WTC11 (cell line): ENCODE data around the gene HDLBP. TPM values are rescaled to one million over a fixed set of nuclear protein-coding genes. Genes with fewer than 3 reads are reported as not detected.

Experiments used
- ATAC-seq: fragments of 200-7000 bp; cut with Tn5 transposase; 2 replicates; pipeline ENCODE4 v1.10.0; 2021; ENCODE audit warnings: mild to moderate bottlenecking, moderate library complexity
- CTCF ChIA-PET: fragments of 300-600 bp; sonication (Branson Sonifier 250); formaldehyde crosslinking; loops from one replicate; lab custom pipeline; 2021; ENCODE audit warnings: antibody characterized with exemption; lab: Charles Lee
- POLR2A ChIA-PET: fragments of 350-600 bp; sonication (Branson Sonifier 250); formaldehyde crosslinking; loops from one replicate; lab custom pipeline; 2021; ENCODE audit warnings: antibody characterized with exemption; lab: Charles Lee
- DNase-seq: peaks from one replicate; pipeline ENCODE4 v3.0.0; 2021; ENCODE audit warnings: low spot score
- H3K27ac Mint-ChIP-seq: 2 replicates; pipeline ENCODE4 v1.8.0; 2021; ENCODE audit warnings: mixed read lengths
- H3K27me3 Mint-ChIP-seq: 2 replicates; pipeline ENCODE4 v1.8.0; 2021; ENCODE audit warnings: low read depth, mild to moderate bottlenecking, moderate library complexity, mixed read lengths
- H3K36me3 Mint-ChIP-seq: 2 replicates; pipeline ENCODE4 v1.8.0; 2021; ENCODE audit warnings: mixed read lengths
- H3K4me1 Mint-ChIP-seq: 2 replicates; pipeline ENCODE4 v1.8.0; 2022; ENCODE audit warnings: mixed read lengths
- H3K4me3 Mint-ChIP-seq: 2 replicates; pipeline ENCODE4 v1.8.0; 2021; ENCODE audit warnings: mild to moderate bottlenecking, moderate library complexity, mixed read lengths
- H3K9me3 Mint-ChIP-seq: 2 replicates; pipeline ENCODE4 v1.8.0; 2021; ENCODE audit warnings: mixed read lengths
- FOXJ3 ChIP-seq: sonication (generic); formaldehyde crosslinking; IDR thresholded peaks from 2 replicates; pipeline ENCODE4 v1.9.0; 2021; ENCODE audit warnings: missing genetic modification reagents, mild to moderate bottlenecking, borderline replicate concordance
- FOXP1 ChIP-seq: sonication (generic); formaldehyde crosslinking; IDR thresholded peaks from 2 replicates; pipeline ENCODE4 v1.8.0; 2022; ENCODE audit warnings: missing genetic modification reagents, mild to moderate bottlenecking, moderate library complexity, borderline replicate concordance
- GABPB1 ChIP-seq: sonication (generic); formaldehyde crosslinking; IDR thresholded peaks from 2 replicates; pipeline ENCODE4 v1.8.1; 2023; ENCODE audit warnings: mild to moderate bottlenecking, missing genetic modification reagents
- JUN ChIP-seq: sonication (generic); formaldehyde crosslinking; IDR thresholded peaks from 2 replicates; pipeline ENCODE4 v1.8.0; 2023; ENCODE audit warnings: mild to moderate bottlenecking, missing genetic modification reagents
- KAT7 ChIP-seq: sonication (generic); formaldehyde crosslinking; IDR thresholded peaks from 2 replicates; pipeline ENCODE4 v1.8.1; 2023; ENCODE audit warnings: missing genetic modification reagents, mild to moderate bottlenecking, borderline replicate concordance
- NFYB ChIP-seq: sonication (generic); formaldehyde crosslinking; conservative IDR thresholded peaks from 2 replicates; pipeline ENCODE4 v1.8.0; 2022; ENCODE audit warnings: low read depth, missing genetic modification reagents
- RELA ChIP-seq: sonication (generic); formaldehyde crosslinking; IDR thresholded peaks from 2 replicates; pipeline ENCODE4 v1.8.1; 2022; ENCODE audit warnings: missing genetic modification reagents, mild to moderate bottlenecking, borderline replicate concordance
- TEAD4 ChIP-seq: sonication (generic); formaldehyde crosslinking; IDR thresholded peaks from 2 replicates; pipeline ENCODE4 v1.8.0; 2022; ENCODE audit warnings: mild to moderate bottlenecking, missing genetic modification reagents
- ZNF263 ChIP-seq: sonication (generic); formaldehyde crosslinking; IDR thresholded peaks from 2 replicates; pipeline ENCODE4 v1.8.1; 2022; ENCODE audit warnings: low read depth, mild to moderate bottlenecking, moderate library complexity, missing genetic modification reagents
- ZNF317 ChIP-seq: sonication (generic); formaldehyde crosslinking; IDR thresholded peaks from 2 replicates; pipeline ENCODE4 v1.8.1; 2023; ENCODE audit warnings: low read depth, mild to moderate bottlenecking, moderate library complexity, missing genetic modification reagents, borderline replicate concordance
- total RNA-seq: library from RNA; stranded (reverse); gene quantifications from 3 replicates; pipeline ENCODE4 v1.2.3, GENCODE V29; 2021
- TF ChIP-seq, protein P1 (sequence below): sonication (generic); formaldehyde crosslinking; IDR thresholded peaks from 2 replicates; pipeline ENCODE4 v1.8.0; 2022; ENCODE audit warnings: mild to moderate bottlenecking, missing genetic modification reagents
- TF ChIP-seq, protein P2 (sequence below): sonication (generic); formaldehyde crosslinking; IDR thresholded peaks from 2 replicates; pipeline ENCODE4 v1.8.0; 2022; ENCODE audit warnings: mild to moderate bottlenecking, missing genetic modification reagents
- TF ChIP-seq, protein P3 (sequence below): fragments of 200-600 bp; IDR thresholded peaks from 2 replicates; pipeline ENCODE4 v1.8.0; 2022; ENCODE audit warnings: antibody characterized with exemption
- TF ChIP-seq, protein P4 (sequence below): sonication (generic); formaldehyde crosslinking; IDR thresholded peaks from 2 replicates; pipeline ENCODE4 v1.8.0; 2023; ENCODE audit warnings: missing genetic modification reagents, mild to moderate bottlenecking, borderline replicate concordance
- TF ChIP-seq, protein P5 (sequence below): sonication (generic); formaldehyde crosslinking; conservative IDR thresholded peaks from 2 replicates; pipeline ENCODE4 v1.8.1; 2022; ENCODE audit warnings: mild to moderate bottlenecking, missing genetic modification reagents
- TF ChIP-seq, protein P6 (sequence below): sonication (generic); formaldehyde crosslinking; IDR thresholded peaks from 2 replicates; pipeline ENCODE4 v1.8.0; 2022; ENCODE audit warnings: missing genetic modification reagents
- TF ChIP-seq, protein P7 (sequence below): sonication (generic); formaldehyde crosslinking; IDR thresholded peaks from 2 replicates; pipeline ENCODE4 v1.8.1; 2023; ENCODE audit warnings: mild to moderate bottlenecking, missing genetic modification reagents, moderate library complexity
- TF ChIP-seq, protein P8 (sequence below): sonication (generic); formaldehyde crosslinking; IDR thresholded peaks from 2 replicates; pipeline ENCODE4 v1.8.0; 2023; ENCODE audit warnings: mild to moderate bottlenecking, missing genetic modification reagents
- TF ChIP-seq, protein P9 (sequence below): sonication (generic); formaldehyde crosslinking; IDR thresholded peaks from 2 replicates; pipeline ENCODE4 v1.8.1; 2023; ENCODE audit warnings: mild to moderate bottlenecking, missing genetic modification reagents

Gene HDLBP
- total RNA-seq, 1 experiment from 2014 or later: 368 TPM

DNA sequence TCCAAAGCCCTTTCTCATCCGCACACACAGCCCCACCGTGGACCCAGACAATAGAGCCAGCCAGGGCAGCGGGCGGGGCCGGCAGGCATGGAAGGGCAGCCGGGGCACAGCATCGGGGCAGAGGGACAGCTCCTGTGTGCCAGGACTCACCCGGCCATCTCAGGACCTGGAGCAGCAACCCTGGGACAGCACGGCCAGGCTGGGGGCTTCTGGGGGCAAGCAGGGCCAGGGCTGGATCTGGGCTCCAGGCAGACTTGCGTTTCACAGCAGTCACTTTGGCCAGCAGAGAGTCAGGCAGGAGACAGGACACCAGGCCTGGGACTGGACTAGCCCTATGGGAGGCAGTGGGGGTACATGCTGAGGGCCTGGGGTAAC is 111.5 kb downstream of the HDLBP start:
- Mint-ChIP-seq H3K27ac (no peak overlapping the region), H3K4me3 (no peak overlapping the region), H3K36me3 (no peaks in the 10 kb centered on the region), H3K9me3 (no peaks in the 10 kb centered on the region), H3K4me1 (0 out of 2 replicates have a peak, but pooled peaks cover 3% of the 10 kb centered on the region), H3K27me3 (no peaks in the 10 kb centered on the region)
- ChIA-PET CTCF (no interaction called here), POLR2A (no interaction called here)
- ATAC-seq (no peak), DNase-seq (no peak)
- TF ChIP-seq, protein P1, sequence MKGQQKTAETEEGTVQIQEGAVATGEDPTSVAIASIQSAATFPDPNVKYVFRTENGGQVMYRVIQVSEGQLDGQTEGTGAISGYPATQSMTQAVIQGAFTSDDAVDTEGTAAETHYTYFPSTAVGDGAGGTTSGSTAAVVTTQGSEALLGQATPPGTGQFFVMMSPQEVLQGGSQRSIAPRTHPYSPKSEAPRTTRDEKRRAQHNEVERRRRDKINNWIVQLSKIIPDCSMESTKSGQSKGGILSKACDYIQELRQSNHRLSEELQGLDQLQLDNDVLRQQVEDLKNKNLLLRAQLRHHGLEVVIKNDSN (CRISPR knock-in tag): no peak
- no peak for TF ChIP-seq RELA (CRISPR knock-in tag)
- no peak for TF ChIP-seq ZNF317
- TF ChIP-seq, protein P2, sequence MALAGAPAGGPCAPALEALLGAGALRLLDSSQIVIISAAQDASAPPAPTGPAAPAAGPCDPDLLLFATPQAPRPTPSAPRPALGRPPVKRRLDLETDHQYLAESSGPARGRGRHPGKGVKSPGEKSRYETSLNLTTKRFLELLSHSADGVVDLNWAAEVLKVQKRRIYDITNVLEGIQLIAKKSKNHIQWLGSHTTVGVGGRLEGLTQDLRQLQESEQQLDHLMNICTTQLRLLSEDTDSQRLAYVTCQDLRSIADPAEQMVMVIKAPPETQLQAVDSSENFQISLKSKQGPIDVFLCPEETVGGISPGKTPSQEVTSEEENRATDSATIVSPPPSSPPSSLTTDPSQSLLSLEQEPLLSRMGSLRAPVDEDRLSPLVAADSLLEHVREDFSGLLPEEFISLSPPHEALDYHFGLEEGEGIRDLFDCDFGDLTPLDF (CRISPR knock-in tag): no peak
- TF ChIP-seq, protein P3, sequence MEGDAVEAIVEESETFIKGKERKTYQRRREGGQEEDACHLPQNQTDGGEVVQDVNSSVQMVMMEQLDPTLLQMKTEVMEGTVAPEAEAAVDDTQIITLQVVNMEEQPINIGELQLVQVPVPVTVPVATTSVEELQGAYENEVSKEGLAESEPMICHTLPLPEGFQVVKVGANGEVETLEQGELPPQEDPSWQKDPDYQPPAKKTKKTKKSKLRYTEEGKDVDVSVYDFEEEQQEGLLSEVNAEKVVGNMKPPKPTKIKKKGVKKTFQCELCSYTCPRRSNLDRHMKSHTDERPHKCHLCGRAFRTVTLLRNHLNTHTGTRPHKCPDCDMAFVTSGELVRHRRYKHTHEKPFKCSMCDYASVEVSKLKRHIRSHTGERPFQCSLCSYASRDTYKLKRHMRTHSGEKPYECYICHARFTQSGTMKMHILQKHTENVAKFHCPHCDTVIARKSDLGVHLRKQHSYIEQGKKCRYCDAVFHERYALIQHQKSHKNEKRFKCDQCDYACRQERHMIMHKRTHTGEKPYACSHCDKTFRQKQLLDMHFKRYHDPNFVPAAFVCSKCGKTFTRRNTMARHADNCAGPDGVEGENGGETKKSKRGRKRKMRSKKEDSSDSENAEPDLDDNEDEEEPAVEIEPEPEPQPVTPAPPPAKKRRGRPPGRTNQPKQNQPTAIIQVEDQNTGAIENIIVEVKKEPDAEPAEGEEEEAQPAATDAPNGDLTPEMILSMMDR: no peak
- TF ChIP-seq, protein P4, sequence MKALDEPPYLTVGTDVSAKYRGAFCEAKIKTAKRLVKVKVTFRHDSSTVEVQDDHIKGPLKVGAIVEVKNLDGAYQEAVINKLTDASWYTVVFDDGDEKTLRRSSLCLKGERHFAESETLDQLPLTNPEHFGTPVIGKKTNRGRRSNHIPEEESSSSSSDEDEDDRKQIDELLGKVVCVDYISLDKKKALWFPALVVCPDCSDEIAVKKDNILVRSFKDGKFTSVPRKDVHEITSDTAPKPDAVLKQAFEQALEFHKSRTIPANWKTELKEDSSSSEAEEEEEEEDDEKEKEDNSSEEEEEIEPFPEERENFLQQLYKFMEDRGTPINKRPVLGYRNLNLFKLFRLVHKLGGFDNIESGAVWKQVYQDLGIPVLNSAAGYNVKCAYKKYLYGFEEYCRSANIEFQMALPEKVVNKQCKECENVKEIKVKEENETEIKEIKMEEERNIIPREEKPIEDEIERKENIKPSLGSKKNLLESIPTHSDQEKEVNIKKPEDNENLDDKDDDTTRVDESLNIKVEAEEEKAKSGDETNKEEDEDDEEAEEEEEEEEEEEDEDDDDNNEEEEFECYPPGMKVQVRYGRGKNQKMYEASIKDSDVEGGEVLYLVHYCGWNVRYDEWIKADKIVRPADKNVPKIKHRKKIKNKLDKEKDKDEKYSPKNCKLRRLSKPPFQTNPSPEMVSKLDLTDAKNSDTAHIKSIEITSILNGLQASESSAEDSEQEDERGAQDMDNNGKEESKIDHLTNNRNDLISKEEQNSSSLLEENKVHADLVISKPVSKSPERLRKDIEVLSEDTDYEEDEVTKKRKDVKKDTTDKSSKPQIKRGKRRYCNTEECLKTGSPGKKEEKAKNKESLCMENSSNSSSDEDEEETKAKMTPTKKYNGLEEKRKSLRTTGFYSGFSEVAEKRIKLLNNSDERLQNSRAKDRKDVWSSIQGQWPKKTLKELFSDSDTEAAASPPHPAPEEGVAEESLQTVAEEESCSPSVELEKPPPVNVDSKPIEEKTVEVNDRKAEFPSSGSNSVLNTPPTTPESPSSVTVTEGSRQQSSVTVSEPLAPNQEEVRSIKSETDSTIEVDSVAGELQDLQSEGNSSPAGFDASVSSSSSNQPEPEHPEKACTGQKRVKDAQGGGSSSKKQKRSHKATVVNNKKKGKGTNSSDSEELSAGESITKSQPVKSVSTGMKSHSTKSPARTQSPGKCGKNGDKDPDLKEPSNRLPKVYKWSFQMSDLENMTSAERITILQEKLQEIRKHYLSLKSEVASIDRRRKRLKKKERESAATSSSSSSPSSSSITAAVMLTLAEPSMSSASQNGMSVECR (CRISPR knock-in tag): no peak
- TF ChIP-seq, protein P5, sequence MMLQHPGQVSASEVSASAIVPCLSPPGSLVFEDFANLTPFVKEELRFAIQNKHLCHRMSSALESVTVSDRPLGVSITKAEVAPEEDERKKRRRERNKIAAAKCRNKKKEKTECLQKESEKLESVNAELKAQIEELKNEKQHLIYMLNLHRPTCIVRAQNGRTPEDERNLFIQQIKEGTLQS: no peak
- no peak for TF ChIP-seq TEAD4 (CRISPR knock-in tag)
- TF ChIP-seq JUN (CRISPR knock-in tag): no peak
- no peak for TF ChIP-seq FOXP1 (CRISPR knock-in tag)
- TF ChIP-seq FOXJ3 (CRISPR knock-in tag): no peak
- no peak for TF ChIP-seq ZNF263 (CRISPR knock-in tag)
- TF ChIP-seq, protein P6, sequence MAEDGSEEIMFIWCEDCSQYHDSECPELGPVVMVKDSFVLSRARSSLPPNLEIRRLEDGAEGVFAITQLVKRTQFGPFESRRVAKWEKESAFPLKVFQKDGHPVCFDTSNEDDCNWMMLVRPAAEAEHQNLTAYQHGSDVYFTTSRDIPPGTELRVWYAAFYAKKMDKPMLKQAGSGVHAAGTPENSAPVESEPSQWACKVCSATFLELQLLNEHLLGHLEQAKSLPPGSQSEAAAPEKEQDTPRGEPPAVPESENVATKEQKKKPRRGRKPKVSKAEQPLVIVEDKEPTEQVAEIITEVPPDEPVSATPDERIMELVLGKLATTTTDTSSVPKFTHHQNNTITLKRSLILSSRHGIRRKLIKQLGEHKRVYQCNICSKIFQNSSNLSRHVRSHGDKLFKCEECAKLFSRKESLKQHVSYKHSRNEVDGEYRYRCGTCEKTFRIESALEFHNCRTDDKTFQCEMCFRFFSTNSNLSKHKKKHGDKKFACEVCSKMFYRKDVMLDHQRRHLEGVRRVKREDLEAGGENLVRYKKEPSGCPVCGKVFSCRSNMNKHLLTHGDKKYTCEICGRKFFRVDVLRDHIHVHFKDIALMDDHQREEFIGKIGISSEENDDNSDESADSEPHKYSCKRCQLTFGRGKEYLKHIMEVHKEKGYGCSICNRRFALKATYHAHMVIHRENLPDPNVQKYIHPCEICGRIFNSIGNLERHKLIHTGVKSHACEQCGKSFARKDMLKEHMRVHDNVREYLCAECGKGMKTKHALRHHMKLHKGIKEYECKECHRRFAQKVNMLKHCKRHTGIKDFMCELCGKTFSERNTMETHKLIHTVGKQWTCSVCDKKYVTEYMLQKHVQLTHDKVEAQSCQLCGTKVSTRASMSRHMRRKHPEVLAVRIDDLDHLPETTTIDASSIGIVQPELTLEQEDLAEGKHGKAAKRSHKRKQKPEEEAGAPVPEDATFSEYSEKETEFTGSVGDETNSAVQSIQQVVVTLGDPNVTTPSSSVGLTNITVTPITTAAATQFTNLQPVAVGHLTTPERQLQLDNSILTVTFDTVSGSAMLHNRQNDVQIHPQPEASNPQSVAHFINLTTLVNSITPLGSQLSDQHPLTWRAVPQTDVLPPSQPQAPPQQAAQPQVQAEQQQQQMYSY (CRISPR knock-in tag): no peak
- TF ChIP-seq, protein P7, sequence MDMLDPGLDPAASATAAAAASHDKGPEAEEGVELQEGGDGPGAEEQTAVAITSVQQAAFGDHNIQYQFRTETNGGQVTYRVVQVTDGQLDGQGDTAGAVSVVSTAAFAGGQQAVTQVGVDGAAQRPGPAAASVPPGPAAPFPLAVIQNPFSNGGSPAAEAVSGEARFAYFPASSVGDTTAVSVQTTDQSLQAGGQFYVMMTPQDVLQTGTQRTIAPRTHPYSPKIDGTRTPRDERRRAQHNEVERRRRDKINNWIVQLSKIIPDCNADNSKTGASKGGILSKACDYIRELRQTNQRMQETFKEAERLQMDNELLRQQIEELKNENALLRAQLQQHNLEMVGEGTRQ (CRISPR knock-in tag): no peak
- no peak for TF ChIP-seq NFYB
- TF ChIP-seq, protein P8, sequence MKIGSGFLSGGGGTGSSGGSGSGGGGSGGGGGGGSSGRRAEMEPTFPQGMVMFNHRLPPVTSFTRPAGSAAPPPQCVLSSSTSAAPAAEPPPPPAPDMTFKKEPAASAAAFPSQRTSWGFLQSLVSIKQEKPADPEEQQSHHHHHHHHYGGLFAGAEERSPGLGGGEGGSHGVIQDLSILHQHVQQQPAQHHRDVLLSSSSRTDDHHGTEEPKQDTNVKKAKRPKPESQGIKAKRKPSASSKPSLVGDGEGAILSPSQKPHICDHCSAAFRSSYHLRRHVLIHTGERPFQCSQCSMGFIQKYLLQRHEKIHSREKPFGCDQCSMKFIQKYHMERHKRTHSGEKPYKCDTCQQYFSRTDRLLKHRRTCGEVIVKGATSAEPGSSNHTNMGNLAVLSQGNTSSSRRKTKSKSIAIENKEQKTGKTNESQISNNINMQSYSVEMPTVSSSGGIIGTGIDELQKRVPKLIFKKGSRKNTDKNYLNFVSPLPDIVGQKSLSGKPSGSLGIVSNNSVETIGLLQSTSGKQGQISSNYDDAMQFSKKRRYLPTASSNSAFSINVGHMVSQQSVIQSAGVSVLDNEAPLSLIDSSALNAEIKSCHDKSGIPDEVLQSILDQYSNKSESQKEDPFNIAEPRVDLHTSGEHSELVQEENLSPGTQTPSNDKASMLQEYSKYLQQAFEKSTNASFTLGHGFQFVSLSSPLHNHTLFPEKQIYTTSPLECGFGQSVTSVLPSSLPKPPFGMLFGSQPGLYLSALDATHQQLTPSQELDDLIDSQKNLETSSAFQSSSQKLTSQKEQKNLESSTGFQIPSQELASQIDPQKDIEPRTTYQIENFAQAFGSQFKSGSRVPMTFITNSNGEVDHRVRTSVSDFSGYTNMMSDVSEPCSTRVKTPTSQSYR (CRISPR knock-in tag): no peak
- TF ChIP-seq, protein P9, sequence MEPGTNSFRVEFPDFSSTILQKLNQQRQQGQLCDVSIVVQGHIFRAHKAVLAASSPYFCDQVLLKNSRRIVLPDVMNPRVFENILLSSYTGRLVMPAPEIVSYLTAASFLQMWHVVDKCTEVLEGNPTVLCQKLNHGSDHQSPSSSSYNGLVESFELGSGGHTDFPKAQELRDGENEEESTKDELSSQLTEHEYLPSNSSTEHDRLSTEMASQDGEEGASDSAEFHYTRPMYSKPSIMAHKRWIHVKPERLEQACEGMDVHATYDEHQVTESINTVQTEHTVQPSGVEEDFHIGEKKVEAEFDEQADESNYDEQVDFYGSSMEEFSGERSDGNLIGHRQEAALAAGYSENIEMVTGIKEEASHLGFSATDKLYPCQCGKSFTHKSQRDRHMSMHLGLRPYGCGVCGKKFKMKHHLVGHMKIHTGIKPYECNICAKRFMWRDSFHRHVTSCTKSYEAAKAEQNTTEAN (CRISPR knock-in tag): no peak
- TF ChIP-seq KAT7 (CRISPR knock-in tag): no peak
- TF ChIP-seq GABPB1 (CRISPR knock-in tag): no peak
